PC-9 (cell line): ENCODE data around the gene SEMA7A.

Experiments used
- EZH2 ChIP-seq: fragments of 200-600 bp; sonication (generic); IDR thresholded peaks from 2 replicates; pipeline ENCODE4 v1.8.0; 2017; ENCODE audit warnings: antibody characterized with exemption, low read depth
- TF ChIP-seq, protein P1 (sequence below): fragments of 200-600 bp; sonication (generic); conservative IDR thresholded peaks from 2 replicates; pipeline ENCODE4 v1.6.1; 2017; ENCODE audit warnings: mixed run types, antibody characterized with exemption, mild to moderate bottlenecking, moderate library complexity

DNA sequence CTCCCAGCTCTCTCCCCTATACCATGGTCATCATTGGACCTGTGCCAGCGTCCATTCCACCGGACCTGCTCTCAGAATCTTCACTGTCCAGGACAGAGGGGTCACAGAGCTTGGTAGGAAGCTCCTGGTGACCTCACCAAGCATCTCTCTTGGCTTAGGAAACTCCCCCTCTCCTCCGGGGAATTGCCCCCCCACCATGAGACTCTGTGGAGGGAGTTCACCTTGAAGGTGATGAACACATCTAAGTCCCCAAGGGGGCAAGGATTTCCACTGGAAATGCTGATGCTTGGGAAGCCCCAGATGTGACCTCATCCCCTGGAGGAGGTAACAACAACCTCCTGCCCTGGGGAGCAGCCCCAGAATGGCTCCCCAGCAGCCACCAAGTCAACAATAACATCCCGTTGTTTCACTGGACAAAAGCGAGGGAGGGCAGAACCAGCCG lies 3.2 kb downstream of the SEMA7A start:
- TF ChIP-seq, protein P1, sequence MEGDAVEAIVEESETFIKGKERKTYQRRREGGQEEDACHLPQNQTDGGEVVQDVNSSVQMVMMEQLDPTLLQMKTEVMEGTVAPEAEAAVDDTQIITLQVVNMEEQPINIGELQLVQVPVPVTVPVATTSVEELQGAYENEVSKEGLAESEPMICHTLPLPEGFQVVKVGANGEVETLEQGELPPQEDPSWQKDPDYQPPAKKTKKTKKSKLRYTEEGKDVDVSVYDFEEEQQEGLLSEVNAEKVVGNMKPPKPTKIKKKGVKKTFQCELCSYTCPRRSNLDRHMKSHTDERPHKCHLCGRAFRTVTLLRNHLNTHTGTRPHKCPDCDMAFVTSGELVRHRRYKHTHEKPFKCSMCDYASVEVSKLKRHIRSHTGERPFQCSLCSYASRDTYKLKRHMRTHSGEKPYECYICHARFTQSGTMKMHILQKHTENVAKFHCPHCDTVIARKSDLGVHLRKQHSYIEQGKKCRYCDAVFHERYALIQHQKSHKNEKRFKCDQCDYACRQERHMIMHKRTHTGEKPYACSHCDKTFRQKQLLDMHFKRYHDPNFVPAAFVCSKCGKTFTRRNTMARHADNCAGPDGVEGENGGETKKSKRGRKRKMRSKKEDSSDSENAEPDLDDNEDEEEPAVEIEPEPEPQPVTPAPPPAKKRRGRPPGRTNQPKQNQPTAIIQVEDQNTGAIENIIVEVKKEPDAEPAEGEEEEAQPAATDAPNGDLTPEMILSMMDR: no peak
- TF ChIP-seq EZH2: no peak
